Panc1 (cell line): ENCODE data around the gene MTREX. TPM values are rescaled to one million over a fixed set of nuclear protein-coding genes. Genes with fewer than 3 reads are reported as not detected.

Source experiments
- ATAC-seq: fragments of 200-7000 bp; cut with Tn5 transposase; 2 replicates; pipeline ENCODE4 v1.9.1; 2020; ENCODE audit warnings: mild to moderate bottlenecking, moderate library complexity
- BruUV-seq: library from RNA; stranded (reverse); fragments of 400-500 nt; replicated peaks from 2 replicates; lab custom pipeline; 2021; lab: Mats Ljungman, UMichigan
- CTCF ChIA-PET: fragments of 300-600 bp; sonication (Branson Sonifier 250); formaldehyde crosslinking; loops from one replicate; lab custom pipeline; 2022; ENCODE audit warnings: antibody characterized with exemption; lab: Charles Lee
- POLR2A ChIA-PET: fragments of 300-600 bp; sonication (Branson Sonifier 250); formaldehyde crosslinking; loops from one replicate; lab custom pipeline; 2022; ENCODE audit warnings: antibody characterized with exemption; lab: Charles Lee
- DNase-seq: peaks from one replicate; pipeline ENCODE4 v3.0.0-alpha.2; 2010; ENCODE audit warnings: low read depth, low spot score
- H3K27ac ChIP-seq: 2 replicates; pipeline ENCODE4 v1.5.1; 2011; ENCODE audit warnings: mild to moderate bottlenecking, low read length, inconsistent platforms
- H3K27me3 ChIP-seq: fragments of 200-500 bp; sonication (Bioruptor generic); 2 replicates; pipeline ENCODE4 v1.6.0; 2014; ENCODE audit warnings: low read length, inconsistent platforms; ENCODE audit not compliant: control insufficient read depth, insufficient read depth
- H3K36me3 ChIP-seq: fragments of 200-500 bp; sonication (Bioruptor generic); 2 replicates; pipeline ENCODE4 v1.5.1; 2014; ENCODE audit warnings: inconsistent platforms, mild to moderate bottlenecking, low read length, moderate library complexity; ENCODE audit not compliant: control insufficient read depth, insufficient read depth
- H3K4me1 ChIP-seq: 2 replicates; pipeline ENCODE4 v1.5.1; 2011; ENCODE audit warnings: inconsistent platforms, mild to moderate bottlenecking, low read length, moderate library complexity; ENCODE audit not compliant: control insufficient read depth, insufficient read depth
- H3K4me3 ChIP-seq, 2 experiments: 2 replicates each; pipeline ENCODE4 v1.5.1; 2011 to 2012; ENCODE audit warnings: low read depth in 2 of 2, low read length in 2 of 2, mild to moderate bottlenecking in 2 of 2, inconsistent platforms in 1 of 2, moderate library complexity in 1 of 2
- H3K9me3 ChIP-seq: fragments of 200-500 bp; sonication (Bioruptor generic); 2 replicates; pipeline ENCODE4 v1.5.1; 2014; ENCODE audit warnings: low read depth, mild to moderate bottlenecking, inconsistent platforms, low read length, moderate library complexity; ENCODE audit not compliant: control insufficient read depth, insufficient read depth
- CTCF ChIP-seq: fragments of 450-650 bp; IDR thresholded peaks from 2 replicates; pipeline ENCODE4 v1.5.1; 2017; ENCODE audit warnings: mild to moderate bottlenecking
- POLR2AphosphoS5 ChIP-seq: IDR thresholded peaks from 2 replicates; pipeline ENCODE4 v1.6.1; 2012; ENCODE audit warnings: mild to moderate bottlenecking, low read depth, low read length, moderate library complexity
- REST ChIP-seq, 2 experiments: IDR thresholded peaks; 2 replicates each; pipeline ENCODE4 v1.6.1; 2011 to 2012; ENCODE audit warnings: low read depth in 2 of 2, control low read depth in 1 of 2, low read length in 1 of 2, mild to moderate bottlenecking in 1 of 2, moderate library complexity in 1 of 2; ENCODE audit not compliant: insufficient read depth in 1 of 2
- SIN3A ChIP-seq: IDR thresholded peaks from 2 replicates; pipeline ENCODE4 v1.6.1; 2012; ENCODE audit warnings: low read depth, mild to moderate bottlenecking, low read length, moderate library complexity, borderline replicate concordance; ENCODE audit not compliant: insufficient read depth
- TCF7L2 ChIP-seq: IDR thresholded peaks from 2 replicates; pipeline ENCODE4 v1.6.1; 2011; ENCODE audit warnings: mild to moderate bottlenecking, low read depth, low read length, inconsistent platforms
- in situ Hi-C: cut with HindIII; loops from 2 replicates; pipeline ENCODE4 v1.10.0; 2016; ENCODE audit warnings: low sequenced_read_pairs, low pct_unique_long_range_greater_than_20kb
- intact Hi-C: fragments of 100-400 bp; cut with micrococcal nuclease; formaldehyde crosslinking; loops from one replicate; pipeline ENCODE4 v1.10.0; 2022; ENCODE audit not compliant: unreplicated experiment
- total RNA-seq: library from RNA; stranded (reverse); gene quantifications from one replicate; pipeline ENCODE4 v1.2.1, GENCODE V29; 2021; ENCODE audit not compliant: unreplicated experiment

The MTREX gene
- total RNA-seq, 1 experiment from 2014 or later = 97.0 TPM

- Histone ChIP-seq H3K36me3 (peaks cover 33% of the 10 kb centered on the region), H3K4me1 (no peaks in the 10 kb centered on the region), H3K4me3 (no peak overlapping the region), H3K27ac (no peak overlapping the region), H3K9me3 (no peaks in the 10 kb centered on the region), H3K27me3 (no peaks in the 10 kb centered on the region)
- ChIA-PET POLR2A (no interaction called here), CTCF (no interaction called here)
- no TSS peak for BruUV-seq
- intact Hi-C loops = no loop called here
- TF ChIP-seq POLR2AphosphoS5 (no peak), CTCF (no peak), SIN3A (no peak), REST (IDR thresholded peaks at IDR 0.05; ENCODE audit: insufficient read depth in 1 of 2, low read depth in 2 of 2, low read length in 1 of 2) (no peak), TCF7L2 (no peak)
- DNase-seq (no peak), ATAC-seq (no peak)
- in situ Hi-C loops = no loop called here
These were observed 103.1 kb downstream of the MTREX start for GRCh38 chr5:55410845-55411244.

- no peaks in the 10 kb centered on the region for H3K27me3 ChIP-seq
- ChIA-PET CTCF (no interaction called here), POLR2A (no interaction called here)
- intact Hi-C loops (no loop called here), in situ Hi-C loops (no loop called here)
- peaks cover 38% of the 10 kb centered on the region for H3K36me3 ChIP-seq
- ATAC-seq (no peak), DNase-seq (no peak)
- TF ChIP-seq TCF7L2 = no peak
- no peak for TF ChIP-seq POLR2AphosphoS5
- TF ChIP-seq SIN3A = no peak
- no peak for TF ChIP-seq CTCF
- no peak for TF ChIP-seq REST (IDR thresholded peaks at IDR 0.05; ENCODE audit: insufficient read depth in 1 of 2, low read depth in 2 of 2, low read length in 1 of 2)
- no peak overlapping the region for H3K27ac ChIP-seq
- no peaks in the 10 kb centered on the region for H3K4me1 ChIP-seq
- no TSS peak for BruUV-seq
- H3K9me3 ChIP-seq = no peaks in the 10 kb centered on the region
- H3K4me3 ChIP-seq = no peak overlapping the region
These were observed 104.1 kb downstream of the MTREX start for GRCh38 chr5:55411876-55412275.
